ENCODE results near the gene GPR84. TPM values are rescaled to one million over a fixed set of nuclear protein-coding genes. Genes with fewer than 3 reads are reported as not detected.

GPR84 gene
- total RNA-seq: 1 to 10 TPM; 2.0 to 4.1 TPM

DNA sequence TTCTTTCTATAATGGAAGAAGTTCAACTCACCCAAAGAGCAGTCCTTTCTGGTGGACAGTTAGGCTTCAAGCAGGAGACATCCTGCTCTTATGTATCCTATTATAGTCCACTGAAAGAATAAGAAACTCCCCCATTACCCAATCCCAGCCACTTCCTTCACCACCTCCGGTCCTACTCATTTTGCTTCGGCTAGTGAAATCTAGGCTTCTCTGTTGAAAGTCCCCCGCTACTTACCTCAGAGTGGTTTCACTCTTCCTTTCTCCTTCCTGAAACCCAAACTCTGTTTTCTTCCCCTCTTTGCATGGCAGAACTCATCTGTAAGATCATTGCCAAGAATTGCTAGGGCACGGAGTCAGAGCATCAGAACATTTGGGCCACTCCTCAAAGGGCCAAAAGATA lies at the start of gene GPR84:
Gene GPR84, minus strand, starts transcription at position 74 of the 400 bp plus-strand sequence. CDS start 635 bp downstream, outside the sequence.
- ATAC-seq: peak; percentile 63 to 66
- H3K36me3 Mint-ChIP-seq: no peaks in the 10 kb centered on the region

GRCh38 chr12:54413284-54414190 lies 49.3 kb upstream of the GPR84 start:
- H3K36me3 Mint-ChIP-seq: peaks cover 0 to 17% of the 10 kb centered on the region in 2 donors
- peak; percentile 55 to 72 for DNase-seq (ENCODE audit: low spot score in 2 of 2)
- ATAC-seq: peak; percentile 54 to 58
- peak overlapping the region; percentile 90 to 93 for H3K27ac Mint-ChIP-seq
- H3K9me3 Mint-ChIP-seq: no peaks in the 10 kb centered on the region

More for the DNA sequence above, at the start of gene GPR84:
- DNase-seq (ENCODE audit: low spot score in 2 of 2): peak in 1 of 2 donors; percentile 67
- Mint-ChIP-seq H3K9me3 (no peaks in the 10 kb centered on the region), H3K27ac (peak within 1 kb of the TSS; percentile 12 to 85)

DNA sequence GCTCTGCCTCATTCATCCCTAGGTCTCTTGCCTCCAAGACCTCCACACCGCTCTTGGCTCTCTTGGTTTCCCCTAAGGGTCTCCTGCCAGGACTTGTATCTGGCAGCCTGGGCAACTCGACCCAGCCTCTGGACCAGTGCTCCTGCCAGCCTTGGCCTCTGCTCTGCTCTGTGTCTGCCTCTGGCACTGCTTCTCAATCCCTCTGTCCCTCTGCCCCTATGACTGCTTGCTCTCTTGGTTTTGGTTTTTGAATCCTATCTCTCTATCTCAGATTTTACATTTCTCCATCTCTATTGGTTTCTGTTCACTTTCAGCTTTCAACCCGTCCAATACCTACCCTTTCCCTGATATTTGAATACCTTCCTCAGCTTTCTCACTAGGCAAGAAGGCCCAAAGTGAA lies 48.5 kb upstream of the GPR84 start:
- peaks cover 0 to 15% of the 10 kb centered on the region in 2 donors for H3K36me3 Mint-ChIP-seq
- peak overlapping the region; percentile 90 to 93 for H3K27ac Mint-ChIP-seq
- H3K9me3 Mint-ChIP-seq: no peaks in the 10 kb centered on the region
- ATAC-seq (peak in 1 of 2 donors; percentile 26), DNase-seq (ENCODE audit: low spot score in 2 of 2) (no peak)

DNA sequence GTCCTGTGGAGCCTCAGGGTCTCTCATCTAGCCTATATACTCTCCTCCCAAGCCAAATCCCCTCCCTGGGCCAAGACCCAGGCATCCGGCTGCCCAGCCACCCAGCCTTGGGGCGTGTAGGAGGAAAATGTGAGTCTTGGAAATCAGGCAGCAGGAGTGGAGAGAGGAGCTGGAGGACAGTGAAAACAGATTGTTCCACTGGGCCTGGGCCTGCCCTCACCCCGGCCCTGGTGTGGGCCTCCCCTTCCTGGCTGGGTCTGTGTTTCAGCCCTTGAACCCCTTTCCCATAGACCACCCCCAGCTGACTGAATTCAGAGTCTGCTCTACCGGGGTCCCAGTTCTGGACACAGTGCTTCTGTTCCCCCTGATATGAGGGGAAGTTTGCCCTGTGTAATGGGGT lies 48.1 kb upstream of the GPR84 start:
- DNase-seq (ENCODE audit: low spot score in 2 of 2) (no peak), ATAC-seq (no peak)
- no peaks in the 10 kb centered on the region for H3K9me3 Mint-ChIP-seq
- H3K36me3 Mint-ChIP-seq: peaks cover 0 to 12% of the 10 kb centered on the region in 2 donors
- H3K27ac Mint-ChIP-seq: peak overlapping the region; percentile 90 to 93

- no peaks in the 10 kb centered on the region for H3K9me3 Mint-ChIP-seq
- H3K36me3 Mint-ChIP-seq: peaks cover 0 to 12% of the 10 kb centered on the region in 2 donors
- peak overlapping the region; percentile 90 to 93 for H3K27ac Mint-ChIP-seq
- DNase-seq (ENCODE audit: low spot score in 2 of 2) (peak in 1 of 2 donors; percentile 64), ATAC-seq (peak; percentile 81 to 90)
These were observed 47.3 kb upstream of the GPR84 start for GRCh38 chr12:54411391-54412241.

DNA sequence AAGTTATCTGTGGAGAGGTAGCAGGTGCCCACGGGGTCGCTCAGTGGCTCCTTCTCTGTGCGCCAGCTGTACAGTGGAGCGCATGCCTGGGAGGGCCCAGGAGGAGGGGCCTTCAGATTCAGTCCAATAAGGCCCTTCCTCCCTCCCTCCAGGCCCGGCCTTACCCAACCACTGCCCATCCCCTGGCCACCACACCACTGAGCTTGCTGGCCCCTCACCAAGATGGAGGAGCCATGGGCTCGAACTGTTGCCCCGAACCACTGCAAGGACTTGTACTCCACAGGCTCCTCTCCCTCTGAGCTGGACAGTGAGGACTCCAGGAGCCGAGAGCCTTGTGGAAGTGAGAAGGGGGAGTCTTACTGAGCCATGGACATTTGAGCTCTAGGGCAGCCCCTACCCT lies 45.0 kb upstream of the GPR84 start:
- DNase-seq (ENCODE audit: low spot score in 2 of 2) (no peak), ATAC-seq (no peak)
- Mint-ChIP-seq H3K9me3 (no peaks in the 10 kb centered on the region), H3K27ac (no peak overlapping the region), H3K36me3 (peaks cover 0 to 12% of the 10 kb centered on the region in 2 donors)

- peaks cover 0 to 12% of the 10 kb centered on the region in 2 donors for H3K36me3 Mint-ChIP-seq
- peak overlapping the region; percentile 26 to 39 for H3K27ac Mint-ChIP-seq
- ATAC-seq (no peak), DNase-seq (ENCODE audit: low spot score in 2 of 2) (no peak)
- H3K9me3 Mint-ChIP-seq: no peaks in the 10 kb centered on the region
These were observed 43.1 kb upstream of the GPR84 start for GRCh38 chr12:54407183-54407905.

DNA sequence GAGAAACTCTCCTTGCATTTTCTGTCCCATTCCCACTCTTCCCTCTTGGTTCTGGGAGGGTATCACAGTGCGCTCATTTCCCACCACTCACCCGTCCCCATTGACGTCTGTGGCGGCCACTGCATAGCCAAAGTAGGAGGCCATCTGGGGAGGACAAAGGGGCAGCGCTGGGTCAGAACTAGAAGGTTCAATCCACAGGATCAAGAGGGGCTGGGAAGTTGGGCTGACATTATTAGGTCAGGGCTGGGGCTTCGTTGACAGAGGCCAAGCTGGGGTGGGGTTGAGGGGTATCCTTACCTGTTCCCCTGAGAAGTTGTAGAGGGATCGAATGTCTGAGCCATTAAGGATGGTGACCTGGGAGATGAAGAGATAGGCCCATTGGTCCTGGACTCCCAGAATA lies 41.3 kb upstream of the GPR84 start:
- no peak for ATAC-seq
- Mint-ChIP-seq H3K36me3 (peaks cover 0 to 11% of the 10 kb centered on the region in 2 donors), H3K27ac (peak overlapping the region; percentile 4 to 26), H3K9me3 (no peaks in the 10 kb centered on the region)
- no peak for DNase-seq (ENCODE audit: low spot score in 2 of 2)

- Mint-ChIP-seq H3K9me3 (no peaks in the 10 kb centered on the region), H3K27ac (peak overlapping the region; percentile 10 to 30), H3K36me3 (peaks cover 0 to 11% of the 10 kb centered on the region in 2 donors)
- no peak for ATAC-seq
- no peak for DNase-seq (ENCODE audit: low spot score in 2 of 2)
These were observed 40.8 kb upstream of the GPR84 start for GRCh38 chr12:54405106-54405505.

DNA sequence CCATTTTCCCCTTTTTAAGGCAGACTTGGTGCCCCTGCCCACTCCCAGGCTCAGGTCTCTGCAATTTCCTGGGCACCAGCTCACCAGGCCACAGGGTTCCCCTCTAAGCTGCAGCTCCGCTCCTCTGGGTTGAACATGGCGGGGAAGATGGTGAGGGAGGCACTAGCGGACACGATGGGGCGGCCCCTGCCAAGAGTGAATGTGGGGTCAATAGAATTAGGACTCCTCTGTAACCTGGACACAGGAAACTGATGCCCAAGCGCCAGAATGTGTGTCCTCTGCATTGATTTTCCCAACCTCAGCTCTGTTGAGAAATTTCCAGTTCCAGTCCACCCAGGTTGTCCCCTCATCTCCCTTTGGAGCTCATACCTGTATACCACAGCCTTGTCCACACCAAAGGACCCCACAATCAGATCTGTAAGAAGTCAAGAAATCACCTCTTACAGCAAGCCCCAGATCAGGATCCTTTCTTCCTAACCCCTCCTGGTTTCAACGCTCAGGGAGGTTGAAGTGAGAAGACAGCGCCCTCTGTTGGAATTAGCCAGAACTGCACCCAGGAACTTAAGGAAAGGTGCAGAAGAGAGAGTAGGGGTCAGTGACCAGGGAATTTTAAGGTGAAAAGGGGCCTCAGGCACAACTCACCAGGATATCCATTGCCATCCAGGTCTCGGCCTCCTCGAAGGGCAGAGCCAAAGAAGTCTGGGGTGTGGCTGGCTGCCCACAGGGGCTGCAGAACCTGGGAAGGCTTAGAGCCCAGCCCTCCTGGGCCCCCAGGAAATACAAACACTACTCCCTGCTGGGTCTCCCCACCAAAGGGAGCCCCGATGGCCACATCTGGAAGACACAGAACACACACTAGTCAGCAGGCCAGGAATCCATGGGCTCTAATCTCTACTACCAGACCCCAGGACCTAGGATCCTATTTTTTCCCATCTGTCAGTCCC lies 40.0 kb upstream of the GPR84 start:
- peak; percentile 44 to 53 for ATAC-seq
- peak in 1 of 2 donors; percentile 70 for DNase-seq (ENCODE audit: low spot score in 2 of 2)
- H3K9me3 Mint-ChIP-seq: no peaks in the 10 kb centered on the region
- peaks cover 2 to 13% of the 10 kb centered on the region in 2 donors for H3K36me3 Mint-ChIP-seq
- H3K27ac Mint-ChIP-seq: peak overlapping the region; percentile 10 to 88

DNA sequence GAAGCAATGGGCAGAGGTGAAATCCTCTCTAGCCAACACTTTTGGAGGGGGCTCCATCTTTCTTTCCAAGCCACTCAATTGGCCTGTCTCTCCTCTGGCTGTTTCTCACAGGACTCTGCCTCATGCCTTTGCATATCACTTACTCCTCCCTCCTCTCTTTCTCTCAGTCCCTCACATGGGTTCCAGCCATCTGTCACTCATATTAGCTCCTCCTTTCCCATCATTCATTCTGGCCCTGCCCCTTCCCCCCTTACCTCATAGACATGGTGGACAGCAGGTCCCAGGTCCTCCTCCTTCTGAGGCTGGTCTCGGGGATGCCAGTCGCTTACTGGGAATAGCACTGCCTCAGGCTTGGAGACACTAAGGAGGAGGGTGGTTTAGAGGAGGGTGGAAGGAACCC lies 36.8 kb upstream of the GPR84 start:
- Mint-ChIP-seq H3K9me3 (no peaks in the 10 kb centered on the region), H3K36me3 (peaks cover 6 to 27% of the 10 kb centered on the region in 2 donors), H3K27ac (peak overlapping the region in 1 of 2 donors; percentile 82)
- ATAC-seq (no peak), DNase-seq (ENCODE audit: low spot score in 2 of 2) (no peak)

DNA sequence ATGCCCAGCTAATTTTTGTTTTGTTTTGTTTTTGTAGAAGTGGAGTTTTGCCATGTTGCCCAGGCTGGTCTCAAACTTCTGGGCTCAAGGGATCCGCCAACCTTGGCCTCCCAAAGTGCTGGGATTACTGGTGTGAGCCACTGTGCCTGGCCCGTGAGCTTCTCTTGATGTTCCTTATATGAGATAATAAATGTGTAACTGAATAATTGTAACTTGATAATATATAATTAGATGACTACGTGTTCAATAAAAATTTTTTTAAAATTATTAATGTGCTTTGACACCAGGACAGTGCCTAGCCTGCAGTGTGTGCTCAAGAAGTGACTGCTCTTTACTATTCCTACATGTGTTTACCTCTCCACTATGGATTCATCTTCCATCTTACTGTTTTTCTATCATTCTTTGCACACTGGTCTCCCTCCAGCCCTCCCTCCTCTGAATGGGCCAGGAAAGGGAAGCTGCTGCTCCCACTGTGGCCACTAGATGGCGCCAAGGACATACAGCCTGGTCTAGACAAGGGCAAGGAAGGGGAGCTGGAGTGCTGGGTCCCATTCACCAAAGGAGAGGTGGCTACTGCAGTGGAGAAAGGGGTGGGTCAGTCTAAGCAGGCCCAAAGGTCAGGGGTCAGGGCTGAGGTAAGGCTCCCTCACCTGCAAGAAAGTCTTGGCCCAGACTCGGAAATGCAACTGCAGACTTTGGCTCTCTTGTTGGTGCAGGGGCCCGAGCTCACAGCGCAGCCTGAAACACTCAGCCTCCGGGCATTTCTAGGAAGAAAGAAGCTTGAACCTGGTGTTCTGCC lies 34.9 kb upstream of the GPR84 start:
- ATAC-seq: peak; percentile 84 to 89
- Mint-ChIP-seq H3K36me3 (peaks cover 6 to 27% of the 10 kb centered on the region in 2 donors), H3K27ac (peak overlapping the region in 1 of 2 donors; percentile 51), H3K9me3 (no peaks in the 10 kb centered on the region)
- DNase-seq (ENCODE audit: low spot score in 2 of 2): peak; percentile 78 to 93

DNA sequence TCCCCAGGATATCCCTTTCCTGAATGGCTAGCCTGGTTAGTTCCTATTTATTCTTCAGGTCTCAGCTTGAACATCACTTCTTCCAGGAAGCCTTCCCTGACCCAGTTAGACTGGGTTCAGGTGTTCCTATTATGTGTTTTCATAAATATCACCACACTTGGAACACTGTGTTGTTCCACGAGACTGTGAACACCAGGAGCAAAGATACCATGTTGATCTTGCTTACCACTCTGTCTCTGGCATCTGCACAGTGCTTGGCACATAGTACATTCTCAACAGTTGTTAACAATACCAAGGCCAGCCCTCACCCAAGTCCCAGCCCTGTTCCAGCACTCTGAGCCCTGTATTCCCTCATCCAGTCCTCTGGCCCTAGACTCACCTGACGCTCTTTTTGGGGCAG lies 33.9 kb upstream of the GPR84 start:
- H3K9me3 Mint-ChIP-seq: no peaks in the 10 kb centered on the region
- no peak overlapping the region for H3K27ac Mint-ChIP-seq
- peaks cover 6 to 27% of the 10 kb centered on the region in 2 donors for H3K36me3 Mint-ChIP-seq
- DNase-seq (ENCODE audit: low spot score in 2 of 2): no peak
- no peak for ATAC-seq

GRCh38 chr12:54397157-54397556 lies 32.9 kb upstream of the GPR84 start:
- ATAC-seq (no peak), DNase-seq (ENCODE audit: low spot score in 2 of 2) (no peak)
- Mint-ChIP-seq H3K9me3 (no peaks in the 10 kb centered on the region), H3K27ac (peak overlapping the region in 1 of 2 donors; percentile 73), H3K36me3 (peaks cover 6 to 27% of the 10 kb centered on the region in 2 donors)

- H3K9me3 Mint-ChIP-seq: no peaks in the 10 kb centered on the region
- no peak overlapping the region for H3K27ac Mint-ChIP-seq
- ATAC-seq (no peak), DNase-seq (ENCODE audit: low spot score in 2 of 2) (no peak)
- H3K36me3 Mint-ChIP-seq: peaks cover 6 to 23% of the 10 kb centered on the region in 2 donors
These were observed 31.3 kb upstream of the GPR84 start for GRCh38 chr12:54395545-54395944.
